Brain microvascular endothelial cell (primary cell): ENCODE measurements around the gene MAP4K1.
"Not testable (repeated sequence)": the region's sequence is repeated elsewhere in the genome, so short reads cannot be mapped to it uniquely, and the experiment has no call there.

Source experiments
- DNase-seq: peaks from one replicate; pipeline ENCODE4 v3.0.0-alpha.2; 2020
- H3K27ac ChIP-seq: fragments of 250-450 bp; sonication (Bioruptor Pico); 2 replicates; pipeline ENCODE4 v1.5.1; 2020; ENCODE audit warnings: mild to moderate bottlenecking, moderate library complexity
- H3K27me3 ChIP-seq: fragments of 250-450 bp; sonication (Bioruptor Pico); replicated peaks from 2 replicates; pipeline ENCODE4 v1.5.1; 2020; ENCODE audit warnings: mild to moderate bottlenecking
- H3K36me3 ChIP-seq: fragments of 250-450 bp; sonication (Bioruptor Pico); replicated peaks from 2 replicates; pipeline ENCODE4 v1.5.1; 2020; ENCODE audit warnings: mild to moderate bottlenecking
- H3K4me3 ChIP-seq: 2 replicates; pipeline ENCODE4 v1.5.1; 2011; ENCODE audit warnings: low read depth, mild to moderate bottlenecking, control low read depth, low read length, moderate library complexity
- CTCF ChIP-seq: IDR thresholded peaks from 2 replicates; pipeline ENCODE4 v1.5.1; 2011; ENCODE audit warnings: low read depth, mild to moderate bottlenecking, moderate library complexity, low read length, control low read depth, inconsistent platforms; ENCODE audit errors: missing control alignments
- in situ Hi-C: cut with HindIII; loops from 2 replicates; pipeline ENCODE4 v1.10.0; 2017; ENCODE audit warnings: low sequenced_read_pairs, low pct_ligation_motif_present

MAP4K1 gene

DNA sequence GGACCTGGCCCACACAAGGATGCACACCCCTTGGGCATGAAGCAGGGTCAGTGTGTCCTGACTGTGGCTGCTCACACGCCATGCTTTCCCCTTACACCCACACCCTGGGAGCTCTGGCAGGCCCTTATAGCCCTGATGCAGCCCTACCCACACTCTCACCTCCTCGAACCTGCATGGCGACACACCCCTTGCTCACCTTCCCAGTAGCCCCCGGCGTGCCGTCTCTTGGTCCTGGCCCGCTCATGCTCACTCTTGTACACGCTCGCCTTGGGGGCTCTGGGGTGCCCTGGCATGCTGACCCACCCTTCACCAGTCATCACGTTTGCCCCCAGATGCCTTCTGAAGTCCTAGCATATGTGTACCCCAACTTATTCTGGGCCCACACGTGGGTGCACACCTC is 56.1 kb downstream of the MAP4K1 start:
- H3K36me3 ChIP-seq, result no peaks in the 10 kb centered on the region
- TF ChIP-seq CTCF, result no peak
- DNase-seq, result no peak
- in situ Hi-C loops, result no loop called here
- peaks cover 10% of the 10 kb centered on the region for H3K27me3 ChIP-seq
- H3K4me3 ChIP-seq, result no peak overlapping the region
- H3K27ac ChIP-seq, result no peak overlapping the region

- H3K27ac ChIP-seq, result no peak overlapping the region
- in situ Hi-C loops, result no loop called here
These were observed 56.6 kb downstream of the MAP4K1 start for GRCh38 chr19:38561053-38561606.

DNA sequence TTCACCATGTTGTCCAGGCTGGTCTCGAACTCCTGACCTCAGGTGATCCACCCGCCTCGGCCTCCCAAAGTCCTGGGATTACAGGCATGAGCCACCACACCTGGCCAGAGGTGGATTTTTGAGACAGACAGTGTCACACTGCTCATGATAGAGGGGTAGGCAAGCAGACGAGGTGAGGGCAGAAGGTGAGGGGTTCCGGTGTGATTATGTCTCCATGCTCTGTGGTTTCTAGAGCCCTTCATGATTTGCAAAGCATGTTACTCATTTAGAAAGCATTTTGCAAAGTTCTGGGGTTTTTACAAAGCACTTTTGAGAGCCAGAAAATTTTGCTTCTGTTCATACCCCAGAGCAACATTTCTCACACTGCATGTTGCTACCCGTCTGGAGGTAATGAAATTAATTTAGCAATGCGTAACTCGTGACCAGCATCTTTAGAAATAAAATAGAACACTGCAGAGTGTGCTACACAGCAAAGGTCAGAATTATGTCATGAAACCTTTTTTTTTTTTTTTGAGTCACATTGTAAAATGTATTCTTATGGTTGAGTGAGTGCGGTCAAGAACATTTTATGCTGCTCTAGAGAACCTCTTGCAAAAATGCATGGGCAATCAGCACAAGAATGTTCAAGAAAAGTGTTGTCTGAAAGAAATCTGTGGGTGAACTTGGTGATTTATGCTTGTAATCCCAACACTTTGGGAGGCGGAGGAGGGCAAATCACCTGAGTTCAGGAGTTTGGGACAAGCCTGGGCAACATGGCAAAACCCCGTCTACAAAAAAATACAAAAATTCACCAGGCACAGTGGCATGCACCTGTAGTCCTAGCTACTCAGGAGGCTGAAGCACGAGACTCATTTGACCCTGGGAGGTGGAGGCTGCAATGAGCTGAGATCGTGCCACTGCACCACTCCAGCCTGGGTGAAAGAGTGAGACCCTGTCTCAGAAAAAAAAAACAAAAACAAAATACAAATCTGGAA is 58.0 kb downstream of the MAP4K1 start:
- peaks cover 3% of the 10 kb centered on the region for H3K27me3 ChIP-seq
- H3K27ac ChIP-seq, result no peak overlapping the region
- no peaks in the 10 kb centered on the region for H3K36me3 ChIP-seq
- in situ Hi-C loops, result no loop called here
- H3K4me3 ChIP-seq, result no peak overlapping the region
- DNase-seq, result no peak
- TF ChIP-seq CTCF, result no peak

More at GRCh38 chr19:38561053-38561606, 56.6 kb downstream of the MAP4K1 start:
- Histone ChIP-seq H3K27me3 (peaks cover 10% of the 10 kb centered on the region), H3K4me3 (no peak overlapping the region), H3K36me3 (no peaks in the 10 kb centered on the region)
- no peak for DNase-seq
- no peak for TF ChIP-seq CTCF

DNA sequence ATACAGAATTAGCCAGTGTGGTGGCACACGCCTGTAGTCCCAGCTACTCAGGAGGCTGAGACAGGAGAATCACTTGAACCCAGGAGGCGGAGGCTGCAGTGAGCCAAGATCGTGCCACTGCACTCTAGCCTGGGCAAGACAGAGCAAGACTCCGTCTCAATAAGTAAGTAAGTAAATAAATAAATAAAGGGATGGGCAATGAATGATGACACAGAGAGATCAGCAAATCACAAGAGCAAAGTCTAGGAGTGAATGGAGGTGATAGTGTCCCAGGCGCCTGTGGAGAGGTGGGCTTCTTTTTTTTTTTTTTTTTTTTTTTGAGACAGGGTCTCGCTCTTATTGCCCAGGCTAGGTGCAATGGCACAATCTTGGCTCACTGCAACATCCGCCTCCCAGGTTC is 58.8 kb downstream of the MAP4K1 start:
- H3K27ac ChIP-seq, in situ Hi-C loops, H3K36me3 ChIP-seq, DNase-seq, H3K4me3 ChIP-seq, H3K27me3 ChIP-seq: not testable (repeated sequence)

DNA sequence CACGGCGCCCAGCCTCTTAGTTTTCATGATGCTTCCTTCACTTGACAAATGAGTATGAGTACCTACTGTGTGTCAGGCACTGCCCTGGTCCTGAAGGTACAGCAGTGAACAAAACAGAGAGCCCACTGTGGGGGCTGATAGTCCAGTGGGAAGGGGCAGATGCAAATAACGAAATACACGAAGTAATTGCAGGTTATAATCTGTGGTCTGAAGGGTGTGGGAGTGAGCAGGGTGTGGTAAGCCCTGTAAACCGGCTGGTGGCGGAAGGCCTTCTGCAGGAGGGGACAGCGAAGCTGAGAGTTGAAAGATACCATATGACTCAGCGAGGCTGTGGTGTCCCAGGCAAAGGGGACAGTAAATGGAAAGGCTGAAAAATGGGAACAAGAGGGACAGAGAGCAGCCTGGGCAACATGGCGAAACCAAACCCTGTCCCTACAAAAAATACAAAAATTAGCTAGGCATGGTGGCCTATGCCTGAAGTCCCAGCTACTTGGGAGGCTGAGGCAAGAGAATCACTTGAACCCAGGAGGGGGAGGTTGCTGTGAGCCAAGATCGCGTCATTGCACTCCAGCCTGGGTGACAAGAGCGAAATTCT is 60.5 kb downstream of the MAP4K1 start:
- Histone ChIP-seq H3K27ac (no peak overlapping the region), H3K27me3 (no peaks in the 10 kb centered on the region), H3K4me3 (no peak overlapping the region), H3K36me3 (no peaks in the 10 kb centered on the region)
- no peak for DNase-seq
- no peak for TF ChIP-seq CTCF
- in situ Hi-C loops, result no loop called here

DNA sequence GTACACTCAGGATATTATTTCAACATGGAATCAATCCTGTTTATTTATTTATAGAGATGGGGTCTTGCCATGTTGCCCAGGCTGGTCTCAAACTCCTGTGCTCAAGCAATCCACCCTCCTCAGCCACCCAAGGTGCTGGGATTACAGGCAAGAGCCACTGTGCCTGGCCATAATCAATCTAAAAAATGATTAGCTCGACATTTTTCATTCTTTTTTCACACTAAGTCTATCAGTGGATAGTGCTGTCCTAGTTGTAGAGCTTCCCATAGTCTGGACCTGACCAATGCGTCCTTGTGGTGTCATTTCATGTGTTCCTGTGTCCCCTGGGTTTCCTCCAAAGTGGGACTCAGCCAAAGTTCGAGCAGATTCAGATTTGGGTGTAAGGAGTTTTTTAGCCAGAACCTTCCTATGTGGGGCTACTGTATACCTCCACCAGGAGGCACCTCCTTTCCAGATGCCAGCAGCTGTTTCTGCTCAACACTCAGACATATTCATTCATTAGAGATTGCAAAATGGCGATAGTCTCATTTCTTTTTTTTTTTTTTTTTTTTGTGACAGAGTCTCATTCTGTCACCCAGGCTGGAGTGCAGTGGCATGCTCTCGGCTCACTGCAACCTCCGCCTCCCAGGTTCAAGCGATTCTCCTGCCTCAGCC is 61.1 kb downstream of the MAP4K1 start:
- Histone ChIP-seq H3K27me3 (no peaks in the 10 kb centered on the region), H3K27ac (no peak overlapping the region), H3K36me3 (no peaks in the 10 kb centered on the region), H3K4me3 (no peak overlapping the region)
- in situ Hi-C loops, result no loop called here
- no peak for DNase-seq
- peak; percentile 32 for TF ChIP-seq CTCF
